ENCODE data around the gene FNDC3A.
"Not testable (repeated sequence)": the region's sequence is repeated elsewhere in the genome, so short reads cannot be mapped to it uniquely, and the experiment has no call there.

FNDC3A gene

DNA sequence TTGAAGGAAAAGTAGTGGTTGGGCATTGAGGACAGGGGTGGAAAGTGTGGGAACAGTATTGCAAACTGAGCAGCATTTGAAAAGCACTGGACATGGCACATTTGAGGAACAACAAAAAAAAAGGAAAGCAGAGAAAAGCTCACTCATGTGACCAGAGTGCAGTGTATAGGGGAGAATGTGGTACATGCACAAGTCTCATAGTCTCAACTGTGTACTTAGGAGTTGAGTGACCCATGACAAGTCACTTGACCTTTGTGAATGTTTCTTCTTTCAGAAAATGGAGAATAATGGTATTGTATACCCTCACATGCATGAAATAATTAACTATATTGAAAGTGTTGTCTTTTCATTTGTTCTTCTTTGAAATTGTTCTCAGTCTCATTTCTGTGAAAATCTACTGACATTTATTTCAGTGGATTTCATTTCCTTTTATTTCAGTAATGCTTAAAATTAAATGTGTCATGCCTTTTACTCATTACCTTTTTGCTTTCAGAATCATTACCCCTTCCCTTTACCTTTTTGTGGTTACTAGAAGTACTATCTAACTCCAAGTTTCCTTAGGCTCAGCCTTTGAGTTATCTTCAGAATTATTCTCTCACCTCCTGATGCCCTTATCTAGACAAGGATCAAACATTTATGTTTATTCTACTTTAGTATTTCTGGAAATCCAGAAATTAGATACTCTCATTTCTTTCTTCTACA, 165.3 kb downstream of the FNDC3A start:
- DNase-seq (ENCODE audit: low spot score), result no peak

GRCh38 chr13:49146950-49147355, 171.2 kb downstream of the FNDC3A start:
- no peak for DNase-seq (ENCODE audit: low spot score)

DNA sequence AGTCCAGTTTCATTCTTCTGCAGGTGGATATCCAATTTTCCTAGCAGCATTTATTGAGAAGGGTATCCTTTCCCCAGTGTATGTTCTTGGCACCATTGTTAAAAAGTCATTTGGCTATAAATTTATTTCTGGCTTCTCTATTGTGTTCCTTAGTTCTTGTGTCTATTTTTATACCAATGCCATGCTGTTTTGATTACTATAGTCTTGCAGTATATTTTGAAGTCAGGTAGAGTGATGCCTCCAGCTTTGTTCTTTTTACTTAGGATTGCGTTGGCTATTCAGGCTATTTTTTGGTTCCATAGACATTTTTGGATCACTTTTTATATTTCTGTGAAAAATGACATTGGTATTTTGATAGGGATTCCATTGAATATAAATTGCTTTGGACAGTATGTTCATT, 172.7 kb downstream of the FNDC3A start:
- DNase-seq (ENCODE audit: low spot score), result no peak

GRCh38 chr13:49157955-49158584, 182.4 kb downstream of the FNDC3A start:
- not testable (repeated sequence) for DNase-seq (ENCODE audit: low spot score)

DNA sequence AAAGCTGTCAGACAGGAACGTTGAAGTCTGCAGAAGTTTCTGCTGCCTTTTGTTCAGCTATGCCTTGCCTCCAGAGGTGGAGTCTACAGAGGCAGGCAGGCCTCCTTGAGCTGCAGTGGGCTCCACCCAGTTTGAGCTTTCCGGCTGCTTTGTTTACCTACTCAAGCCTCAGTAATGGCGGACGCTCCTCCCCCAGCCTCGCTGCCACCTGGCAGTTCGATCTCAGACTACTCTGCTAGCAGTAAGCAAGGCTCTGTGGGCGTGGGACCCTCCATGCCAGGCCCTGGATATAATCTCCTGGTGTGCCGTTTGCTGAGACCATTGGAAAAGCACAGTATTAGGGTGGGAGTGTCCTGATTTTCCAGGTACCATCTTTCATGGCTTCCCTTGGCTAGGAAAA, 187.4 kb downstream of the FNDC3A start:
- not testable (repeated sequence) for DNase-seq (ENCODE audit: low spot score)

- no peak for DNase-seq (ENCODE audit: low spot score)
These were observed 189.0 kb downstream of the FNDC3A start for GRCh38 chr13:49164712-49165111.

DNA sequence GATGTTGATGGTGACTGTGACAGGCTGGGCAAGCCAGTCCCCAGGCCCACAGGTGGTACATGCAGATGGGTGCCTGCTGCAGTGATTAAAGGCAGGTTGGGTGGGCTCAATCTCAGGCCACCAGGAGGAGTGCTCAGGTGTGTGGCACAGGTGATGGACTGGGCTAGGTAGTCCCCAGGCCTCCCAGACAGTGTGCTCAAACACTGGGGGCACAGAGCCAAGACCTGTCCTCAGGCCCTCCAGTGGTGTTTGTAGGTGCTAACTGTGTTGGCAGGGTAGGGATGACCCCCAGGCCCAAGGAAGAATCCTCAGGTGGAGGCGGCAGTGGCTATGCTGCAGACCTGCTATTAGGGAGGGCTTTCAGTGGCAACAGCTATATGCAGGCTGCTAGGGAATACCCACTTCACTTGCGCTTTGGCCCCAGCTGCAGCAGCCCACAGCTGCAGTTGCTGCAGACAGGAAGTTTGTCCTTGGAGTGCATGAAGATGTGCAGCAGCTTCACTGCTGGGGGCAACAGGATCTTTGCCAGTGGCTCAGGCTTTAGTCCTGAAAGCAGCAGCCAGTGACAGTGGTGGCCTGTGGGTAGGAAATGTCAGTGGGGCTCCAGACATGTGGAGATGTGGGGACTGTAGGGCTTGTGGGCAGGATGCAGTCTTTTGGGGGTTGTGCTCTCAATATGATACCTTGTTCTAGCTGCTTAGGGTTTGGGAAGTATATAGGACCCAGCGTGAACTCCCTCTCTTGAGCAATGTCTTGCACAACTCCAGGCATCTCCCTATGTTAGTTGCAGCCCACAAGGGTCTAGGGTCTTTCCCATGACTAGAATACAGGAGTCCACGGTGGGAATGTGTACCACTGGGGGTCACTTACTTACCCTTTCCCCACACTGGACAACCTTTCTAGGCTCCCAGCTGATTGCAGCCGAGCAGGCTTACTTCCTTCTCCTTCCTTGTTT, 190.4 kb downstream of the FNDC3A start:
- no peak for DNase-seq (ENCODE audit: low spot score)

DNA sequence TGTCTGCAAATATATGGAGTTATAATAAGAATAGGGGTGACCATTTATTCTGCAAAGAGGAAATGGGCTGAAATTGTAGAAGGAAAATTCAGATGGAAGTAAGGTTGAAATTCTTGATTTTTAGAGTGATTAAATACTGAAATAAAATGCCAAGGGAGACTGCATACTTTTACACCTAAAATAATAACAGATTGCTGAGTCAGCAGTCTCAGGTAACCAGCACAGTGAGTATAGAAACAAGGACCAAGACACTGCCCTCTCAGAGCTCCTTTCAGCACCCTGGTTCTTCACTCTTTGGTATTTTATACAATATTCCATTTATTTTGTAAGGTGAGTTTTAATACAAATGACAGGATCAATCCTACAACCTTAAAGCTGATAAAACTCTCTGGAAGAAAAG, 195.6 kb downstream of the FNDC3A start:
- DNase-seq (ENCODE audit: low spot score), result no peak

- DNase-seq (ENCODE audit: low spot score), result no peak
These were observed 208.1 kb downstream of the FNDC3A start for GRCh38 chr13:49183672-49184325.

DNA sequence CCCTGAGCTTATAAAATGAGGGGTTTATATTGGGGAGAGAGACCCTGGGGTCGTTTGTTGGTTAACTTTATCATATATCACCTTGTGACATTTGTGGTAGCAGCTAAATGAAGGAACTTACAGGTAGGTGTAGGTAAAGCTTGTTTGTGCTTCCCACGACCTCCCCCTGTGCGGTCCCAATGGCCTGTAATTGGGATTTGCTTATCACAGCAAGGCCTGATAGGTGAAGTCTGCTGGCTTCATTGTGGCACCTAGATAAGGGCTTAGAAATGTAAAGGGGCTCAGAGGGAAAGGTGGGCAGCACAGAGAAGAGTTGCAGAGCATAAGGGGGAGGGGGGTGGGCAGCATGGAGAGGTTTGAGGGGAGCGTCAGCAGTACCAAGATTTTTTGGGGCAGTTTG, 208.9 kb downstream of the FNDC3A start:
- DNase-seq (ENCODE audit: low spot score), result no peak

GRCh38 chr13:49185264-49185663, 209.6 kb downstream of the FNDC3A start:
- no peak for DNase-seq (ENCODE audit: low spot score)

DNA sequence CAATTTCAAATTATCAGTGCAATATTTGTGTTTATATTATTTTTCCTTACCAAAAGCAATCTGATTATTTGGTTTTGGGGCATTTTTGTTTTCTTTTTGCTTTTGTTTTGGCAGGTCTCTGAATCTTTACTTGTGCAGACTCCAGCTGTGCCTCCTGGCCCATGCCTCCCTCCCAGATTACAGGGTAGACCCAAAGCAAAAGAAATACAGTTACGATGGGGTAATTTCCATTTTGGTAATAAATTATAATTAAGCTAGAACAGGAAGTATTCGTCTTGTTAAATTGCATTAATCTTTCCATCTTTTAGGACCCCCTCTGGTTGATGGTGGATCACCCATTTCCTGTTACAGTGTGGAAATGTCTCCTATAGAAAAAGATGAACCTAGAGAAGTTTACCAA, 215.2 kb downstream of the FNDC3A start:
- no peak for DNase-seq (ENCODE audit: low spot score)

DNA sequence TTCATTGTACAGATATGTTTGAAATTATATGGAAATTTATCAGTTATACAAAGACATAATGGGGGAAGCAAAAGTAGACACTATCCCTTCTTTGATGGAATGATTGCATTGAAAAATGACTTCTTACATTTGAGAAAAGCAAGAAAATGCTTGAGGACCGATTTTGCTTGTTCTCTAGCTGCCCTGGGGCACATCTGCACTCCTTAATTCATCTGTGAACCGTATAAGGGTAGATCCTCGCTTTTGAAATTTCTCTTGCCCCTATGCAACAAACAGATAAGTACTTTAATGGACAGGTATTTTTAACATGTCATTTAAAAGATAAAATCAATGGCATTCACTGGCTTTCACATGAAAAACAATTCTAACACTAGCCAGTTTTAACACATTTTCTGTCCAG, 230.9 kb downstream of the FNDC3A start:
- DNase-seq (ENCODE audit: low spot score), result no peak

DNA sequence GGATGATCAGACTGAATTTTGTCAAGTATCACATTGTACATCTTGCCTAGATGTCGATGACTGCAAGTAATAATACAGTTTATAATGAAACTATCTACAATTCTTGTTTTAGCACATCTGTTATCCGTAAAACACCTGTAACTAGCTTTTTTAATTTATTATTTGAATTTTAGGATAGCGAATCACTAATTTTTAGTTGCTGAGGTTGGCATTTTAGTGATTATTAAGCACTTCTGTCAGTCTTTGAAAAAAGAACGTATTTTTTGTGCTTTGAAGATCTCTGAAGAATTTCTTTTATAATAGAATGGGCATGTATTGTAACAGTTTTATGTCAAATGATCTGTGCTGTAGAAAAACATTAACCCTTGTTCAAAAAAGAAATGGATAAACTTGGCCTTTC, 232.9 kb downstream of the FNDC3A start:
- DNase-seq (ENCODE audit: low spot score), result no peak

- DNase-seq (ENCODE audit: low spot score), result no peak
These were observed 234.4 kb downstream of the FNDC3A start for GRCh38 chr13:49210114-49210513.

DNA sequence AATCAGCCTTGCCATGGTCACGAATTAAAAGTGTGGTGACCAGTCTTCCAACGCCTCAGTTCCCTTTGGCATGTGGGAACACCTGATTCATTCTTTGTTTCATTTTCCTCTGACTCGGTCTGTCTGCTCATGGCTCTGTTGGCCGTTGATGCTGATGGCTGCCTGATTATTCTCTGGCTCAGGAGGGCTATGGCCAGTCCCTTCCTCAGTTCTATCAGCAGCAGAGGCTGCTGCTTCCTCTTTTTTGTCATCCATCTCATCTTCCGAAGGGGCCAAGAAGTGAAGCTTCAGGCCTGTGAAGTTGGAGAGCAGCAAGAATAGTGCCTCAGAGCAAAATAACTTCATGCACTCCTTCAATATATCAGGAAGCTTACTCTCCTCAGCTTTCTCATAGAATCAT, 235.0 kb downstream of the FNDC3A start:
- DNase-seq (ENCODE audit: low spot score), result no peak

DNA sequence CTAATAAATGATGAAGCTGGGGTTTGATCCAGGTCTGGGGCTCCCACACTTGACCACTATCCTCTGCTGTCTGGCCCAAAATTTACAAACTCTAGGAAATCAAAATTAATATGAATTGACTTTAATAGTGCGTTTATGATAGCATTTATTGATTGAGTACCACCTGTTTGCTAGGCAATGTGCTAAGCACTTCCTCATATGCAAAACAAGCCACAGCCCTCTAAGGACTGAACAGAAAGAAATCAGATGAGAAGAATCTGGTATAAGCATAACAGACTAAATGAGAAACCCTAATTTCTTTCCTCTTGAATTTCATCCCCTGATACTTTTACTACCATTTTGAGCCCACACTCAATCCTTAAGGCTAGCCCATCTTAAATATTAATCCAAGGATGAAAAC, 237.8 kb downstream of the FNDC3A start:
- no peak for DNase-seq (ENCODE audit: low spot score)

GRCh38 chr13:49213997-49214916, 238.5 kb downstream of the FNDC3A start:
- no peak for DNase-seq (ENCODE audit: low spot score)

- no peak for DNase-seq (ENCODE audit: low spot score)
These were observed 239.2 kb downstream of the FNDC3A start for GRCh38 chr13:49214917-49215376.

DNA sequence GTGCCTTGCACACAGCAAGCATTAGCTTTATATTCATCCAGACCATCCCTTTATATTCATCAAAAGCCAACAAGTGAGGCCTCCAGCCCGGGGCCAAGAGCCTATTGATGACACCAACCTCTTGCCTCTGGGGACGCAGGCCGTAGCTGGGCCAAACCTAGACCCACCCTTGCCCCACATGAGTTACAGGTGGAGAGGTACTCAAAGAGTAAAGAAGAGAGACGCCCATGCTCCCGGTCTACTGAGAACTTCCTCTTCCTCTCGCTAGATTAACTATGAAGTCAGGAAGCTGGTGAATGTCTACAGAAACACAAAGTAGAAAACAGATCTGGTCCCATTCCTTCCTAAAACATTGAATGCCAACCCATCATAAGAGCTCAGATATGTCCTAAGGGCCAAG, 240.6 kb downstream of the FNDC3A start:
- DNase-seq (ENCODE audit: low spot score), result no peak

GRCh38 chr13:49217962-49218492, 242.3 kb downstream of the FNDC3A start:
- no peak for DNase-seq (ENCODE audit: low spot score)
